Activated B cell treated with CpG ODN at 0.5 μM for 24 hours (primary cell): ENCODE measurements around the gene MRPL51. TPM values are rescaled to one million over a fixed set of nuclear protein-coding genes. Genes with fewer than 3 reads are reported as not detected.

Source experiments
- ATAC-seq: fragments of 200-7000 bp; cut with Tn5 transposase; one replicate; pipeline ENCODE4 v1.10.0; 2021; ENCODE audit warnings: low read depth, mild to moderate bottlenecking, moderate library complexity
- CTCF ChIA-PET: fragments of 350-600 bp; sonication (Branson Sonifier 250); formaldehyde crosslinking; loops from one replicate; lab custom pipeline; 2021; ENCODE audit warnings: antibody characterized with exemption; lab: Charles Lee
- POLR2A ChIA-PET: fragments of 350-600 bp; sonication (Branson Sonifier 250); formaldehyde crosslinking; loops from one replicate; lab custom pipeline; 2021; ENCODE audit warnings: antibody characterized with exemption; lab: Charles Lee
- DNase-seq: peaks from one replicate; pipeline ENCODE4 v3.0.0; 2022
- H3K27ac Mint-ChIP-seq: one replicate; pipeline ENCODE4 v1.8.0; 2020; ENCODE audit warnings: mixed read lengths
- H3K27me3 Mint-ChIP-seq: one replicate; pipeline ENCODE4 v1.8.0; 2021; ENCODE audit warnings: mixed read lengths
- H3K36me3 Mint-ChIP-seq: one replicate; pipeline ENCODE4 v1.8.0; 2021; ENCODE audit warnings: low read depth, mixed read lengths
- H3K4me1 Mint-ChIP-seq: one replicate; pipeline ENCODE4 v1.8.0; 2021; ENCODE audit warnings: mixed read lengths
- H3K4me3 Mint-ChIP-seq: one replicate; pipeline ENCODE4 v1.8.0; 2020; ENCODE audit warnings: mild to moderate bottlenecking, mixed read lengths
- H3K9me3 Mint-ChIP-seq: one replicate; pipeline ENCODE4 v1.8.0; 2020; ENCODE audit warnings: mixed read lengths
- CTCF ChIP-seq: fragments of 200-600 bp; IDR thresholded peaks from one replicate; pipeline ENCODE4 v1.8.0; 2022; ENCODE audit warnings: antibody characterized with exemption, mild to moderate bottlenecking
- intact Hi-C: fragments of 100-400 bp; cut with micrococcal nuclease; formaldehyde crosslinking; loops from one replicate; pipeline ENCODE4 v1.15.1; 2024
- total RNA-seq: library from RNA; stranded (reverse); gene quantifications from 2 replicates; pipeline ENCODE4 v1.2.3, GENCODE V29; 2022

MRPL51 gene
- total RNA-seq, 1 donor from 2014 or later: 130 TPM

GRCh38 chr12:6443361-6443983 lies 49.6 kb downstream of the MRPL51 start:
- CTCF ChIA-PET: interaction anchor here (0.7 to 3.7 kb wide), 7 partner anchors 16 to 96 kb away, joined by 3 to 22 read pairs (median 3); no protein-coding TSS in a partner anchor
- POLR2A ChIA-PET: interaction anchor here (0.6 to 7.8 kb wide), 12 partner anchors 9 to 424 kb away, joined by 3 to 144 read pairs (median 16); partner anchors contain the start of genes GAPDH, MRPL51, NOP2 and TAPBPL
- Mint-ChIP-seq H3K27ac (peak overlapping the region; percentile 92), H3K27me3 (no peaks in the 10 kb centered on the region), H3K36me3 (peaks cover 15% of the 10 kb centered on the region), H3K4me1 (peaks cover 69% of the 10 kb centered on the region), H3K4me3 (peak overlapping the region; percentile 84), H3K9me3 (no peaks in the 10 kb centered on the region)
- ATAC-seq: peak; percentile 49
- intact Hi-C loops: loop anchor here (1.0 kb wide), 2 partner anchors 8 to 16 kb away; no protein-coding TSS in a partner anchor
- DNase-seq: no peak
- TF ChIP-seq CTCF: no peak

GRCh38 chr12:6442836-6443235 lies 50.2 kb downstream of the MRPL51 start:
- DNase-seq (no peak), ATAC-seq (no peak)
- Mint-ChIP-seq H3K4me3 (peak overlapping the region; percentile 84), H3K27ac (peak overlapping the region; percentile 92), H3K9me3 (no peaks in the 10 kb centered on the region), H3K4me1 (peaks cover 65% of the 10 kb centered on the region), H3K27me3 (no peaks in the 10 kb centered on the region), H3K36me3 (peaks cover 12% of the 10 kb centered on the region)
- CTCF ChIA-PET: interaction anchor here (1.3 to 3.7 kb wide), 3 partner anchors 17 to 96 kb away, joined by 4 to 22 read pairs (median 13); no protein-coding TSS in a partner anchor
- intact Hi-C loops: loop anchor here (1.0 kb wide), 2 partner anchors 8 to 16 kb away; no protein-coding TSS in a partner anchor
- POLR2A ChIA-PET: interaction anchor here (0.6 to 7.8 kb wide), 11 partner anchors 9 to 409 kb away, joined by 3 to 144 read pairs (median 17); partner anchors contain the start of genes GAPDH, MRPL51, NOP2 and TAPBPL
- no peak for TF ChIP-seq CTCF

Other genes with a start within 250 kb of the MRPL51 start
- not detected in 2 replicates for gene PLEKHG6, start 182.6 kb downstream of the MRPL51 start, total RNA-seq
- gene TNFRSF1A, start 151.2 kb downstream of the MRPL51 start, total RNA-seq: 0.37 TPM in 1 of 2 replicates, not detected in the other
- not detected in 2 replicates for gene SCNN1A, start 117.7 kb downstream of the MRPL51 start, total RNA-seq
- gene LTBR, start 109.1 kb downstream of the MRPL51 start, total RNA-seq: 0.33 TPM in 1 of 2 replicates, not detected in the other
- 39.3 and 43.8 TPM in 2 replicates for gene CD27, start 48.3 kb downstream of the MRPL51 start, total RNA-seq
- 52.5 and 64.0 TPM in 2 replicates for gene TAPBPL, start 41.2 kb downstream of the MRPL51 start, total RNA-seq
- 32.9 and 34.5 TPM in 2 replicates for gene VAMP1, start 22.6 kb downstream of the MRPL51 start, total RNA-seq
- gene NCAPD2, start 840 bp upstream of the MRPL51 start, total RNA-seq: 38.4 and 40.9 TPM in 2 replicates
- gene GAPDH, start 41.3 kb upstream of the MRPL51 start, total RNA-seq: 1,003 and 1,033 TPM in 2 replicates
- gene IFFO1, start 62.8 kb upstream of the MRPL51 start, total RNA-seq: 23.6 and 25.9 TPM in 2 replicates
- gene NOP2, start 75.0 kb upstream of the MRPL51 start, total RNA-seq: 114 and 121 TPM in 2 replicates
- 342 and 345 TPM in 2 replicates for gene CHD4, start 114.1 kb upstream of the MRPL51 start, total RNA-seq
- 27.7 and 30.4 TPM in 2 replicates for gene LPAR5, start 142.7 kb upstream of the MRPL51 start, total RNA-seq
- 5.4 and 7.7 TPM in 2 replicates for gene ACRBP, start 154.2 kb upstream of the MRPL51 start, total RNA-seq
- gene ING4, start 169.9 kb upstream of the MRPL51 start, total RNA-seq: 31.6 and 39.2 TPM in 2 replicates
- 81.7 and 98.6 TPM in 2 replicates for gene ZNF384, start 196.1 kb upstream of the MRPL51 start, total RNA-seq
- gene PIANP, start 207.6 kb upstream of the MRPL51 start, total RNA-seq: 0.24 and 0.40 TPM in 2 replicates
- 28.1 and 35.8 TPM in 2 replicates for gene COPS7A, start 230.8 kb upstream of the MRPL51 start, total RNA-seq